ENCODE measurements around the gene TMEM245.

Gene TMEM245

GRCh38 chr9:108980893-108981292 lies 138.9 kb downstream of the TMEM245 start:
- no peak for DNase-seq

GRCh38 chr9:108978205-108978604 lies 141.5 kb downstream of the TMEM245 start:
- no peak for DNase-seq

GRCh38 chr9:108973895-108974294 lies 145.9 kb downstream of the TMEM245 start:
- DNase-seq = no peak

- DNase-seq = peak; percentile 30
These were observed 147.0 kb downstream of the TMEM245 start for GRCh38 chr9:108972626-108973209.

- peak; percentile 48 for DNase-seq
These were observed 147.6 kb downstream of the TMEM245 start for GRCh38 chr9:108972186-108972585.

- peak; percentile 12 for DNase-seq
These were observed 148.4 kb downstream of the TMEM245 start for GRCh38 chr9:108971392-108971791.

- no peak for DNase-seq
These were observed 151.8 kb downstream of the TMEM245 start for GRCh38 chr9:108967916-108968315.

Measured in eye (tissue), 1 donor.